Suprapubic skin (tissue), 3 donors: ENCODE measurements around the gene PEX10.

Experiments used
- POLR2A ChIP-seq, 2 donors: fragments of 450-650 bp; IDR thresholded peaks; one replicate each; pipeline ENCODE4 v1.6.1; 2017; ENCODE audit warnings: antibody characterized with exemption in 2 of 2, mild to moderate bottlenecking in 2 of 2, moderate library complexity in 2 of 2
- TF ChIP-seq, protein P1 (sequence below), 2 donors: fragments of 200-600 bp in 1 of 2; fragments of 450-650 bp in 1 of 2; sonication (generic) in 1 of 2; IDR thresholded peaks; one replicate each; pipeline ENCODE4 v1.5.1; 2016 to 2019; ENCODE audit warnings: antibody characterized with exemption in 2 of 2, mild to moderate bottlenecking in 1 of 2, moderate library complexity in 1 of 2

DNA sequence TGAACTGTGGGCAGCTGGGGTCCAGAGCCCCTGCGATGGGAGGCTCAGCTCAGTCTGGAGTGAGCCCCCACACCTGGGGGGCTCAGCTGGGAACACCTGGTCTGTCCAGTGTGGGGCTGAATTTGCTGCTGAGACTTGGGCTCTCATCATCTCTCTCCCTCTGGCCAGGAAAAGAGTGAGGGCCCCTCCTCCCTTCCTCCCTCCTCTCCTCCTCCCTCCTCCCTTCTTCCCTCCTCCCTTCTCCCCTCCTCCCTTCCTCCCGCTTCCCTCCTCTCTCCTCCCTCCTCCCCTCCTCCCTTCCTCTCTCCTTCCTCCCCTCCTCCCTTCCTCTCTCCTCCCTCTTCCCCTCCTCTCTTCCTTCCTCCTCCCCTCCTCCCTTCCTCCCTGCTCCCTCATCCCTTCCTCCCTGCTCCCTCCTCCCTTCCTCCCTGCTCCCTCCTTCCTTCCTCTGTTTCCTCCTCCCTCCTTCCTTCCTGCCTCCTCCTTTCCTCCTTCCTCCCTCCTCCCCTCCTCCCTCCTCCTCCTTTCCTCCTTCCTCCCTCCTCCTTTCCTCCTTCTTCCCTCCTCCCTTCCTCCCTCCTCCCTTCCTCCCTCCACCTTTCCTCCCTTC, 23.5 kb upstream of the PEX10 start:
- TF ChIP-seq POLR2A (IDR thresholded peaks at IDR 0.05), result no peak
- TF ChIP-seq, protein P1, sequence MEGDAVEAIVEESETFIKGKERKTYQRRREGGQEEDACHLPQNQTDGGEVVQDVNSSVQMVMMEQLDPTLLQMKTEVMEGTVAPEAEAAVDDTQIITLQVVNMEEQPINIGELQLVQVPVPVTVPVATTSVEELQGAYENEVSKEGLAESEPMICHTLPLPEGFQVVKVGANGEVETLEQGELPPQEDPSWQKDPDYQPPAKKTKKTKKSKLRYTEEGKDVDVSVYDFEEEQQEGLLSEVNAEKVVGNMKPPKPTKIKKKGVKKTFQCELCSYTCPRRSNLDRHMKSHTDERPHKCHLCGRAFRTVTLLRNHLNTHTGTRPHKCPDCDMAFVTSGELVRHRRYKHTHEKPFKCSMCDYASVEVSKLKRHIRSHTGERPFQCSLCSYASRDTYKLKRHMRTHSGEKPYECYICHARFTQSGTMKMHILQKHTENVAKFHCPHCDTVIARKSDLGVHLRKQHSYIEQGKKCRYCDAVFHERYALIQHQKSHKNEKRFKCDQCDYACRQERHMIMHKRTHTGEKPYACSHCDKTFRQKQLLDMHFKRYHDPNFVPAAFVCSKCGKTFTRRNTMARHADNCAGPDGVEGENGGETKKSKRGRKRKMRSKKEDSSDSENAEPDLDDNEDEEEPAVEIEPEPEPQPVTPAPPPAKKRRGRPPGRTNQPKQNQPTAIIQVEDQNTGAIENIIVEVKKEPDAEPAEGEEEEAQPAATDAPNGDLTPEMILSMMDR (IDR thresholded peaks at IDR 0.05), result no peak
